GM18909 (cell line): ENCODE results near the gene LTB4R.

Experiments
- ATAC-seq: cut with Tn5 transposase; IDR thresholded peaks from one replicate; pipeline ENCODE4 v1.9.1; 2021; ENCODE audit warnings: mild to moderate bottlenecking; ENCODE audit not compliant: unreplicated experiment, poor library complexity

LTB4R gene

GRCh38 chr14:24298892-24299254 lies 12.4 kb upstream of the LTB4R start:
- ATAC-seq: peak; percentile 7

- ATAC-seq: peak; percentile 80
Measured at GRCh38 chr14:24299255-24300191, 11.8 kb upstream of the LTB4R start, which contains the start of the genes DHRS1 and NOP9. Gene DHRS1 (minus strand): TSS chr14:24299780. CDS start chr14:24299106, 674 bp downstream. Gene NOP9 (plus strand): TSS chr14:24299850. CDS start chr14:24299955, 105 bp downstream.

- no peak for ATAC-seq
Measured at GRCh38 chr14:24300326-24300980, 10.8 kb upstream of the LTB4R start.

GRCh38 chr14:24304019-24304387 lies 7.3 kb upstream of the LTB4R start:
- no peak for ATAC-seq

GRCh38 chr14:24307156-24307574 lies 4.1 kb upstream of the LTB4R start:
- ATAC-seq: no peak

- no peak for ATAC-seq
Measured at GRCh38 chr14:24307575-24308341, 3.5 kb upstream of the LTB4R start, which contains the start of gene CIDEB. Gene CIDEB (minus strand): TSS chr14:24307977. CDS start chr14:24307858, 119 bp downstream.

- no peak for ATAC-seq
Measured at GRCh38 chr14:24308342-24309124, 2.8 kb upstream of the LTB4R start.

GRCh38 chr14:24309538-24310264 lies 1.6 kb upstream of the LTB4R start, which contains the start of gene LTB4R2:
Gene LTB4R2 (plus strand): TSS chr14:24310140. CDS start chr14:24310665, 525 bp downstream.
- no peak for ATAC-seq

- ATAC-seq: no peak
Measured at GRCh38 chr14:24310265-24310645, 1.0 kb upstream of the LTB4R start.

- ATAC-seq: no peak
Measured at GRCh38 chr14:24311837-24312615, 724 bp downstream of the LTB4R start.

- ATAC-seq: no peak
Measured at GRCh38 chr14:24312736-24313507, 1.6 kb downstream of the LTB4R start.

- no peak for ATAC-seq
Measured at GRCh38 chr14:24313913-24314312, 2.6 kb downstream of the LTB4R start.

GRCh38 chr14:24314377-24315193 lies 3.3 kb downstream of the LTB4R start:
- no peak for ATAC-seq

- ATAC-seq: no peak
Measured at GRCh38 chr14:24315243-24315806, 4.0 kb downstream of the LTB4R start.

GRCh38 chr14:24315807-24316596 lies 4.7 kb downstream of the LTB4R start:
- no peak for ATAC-seq

- no peak for ATAC-seq
Measured at GRCh38 chr14:24316597-24316950, 5.3 kb downstream of the LTB4R start.
